Neural cell (in vitro differentiated cells): ENCODE measurements around the gene CEP350. TPM values are rescaled to one million over a fixed set of nuclear protein-coding genes. Genes with fewer than 3 reads are reported as not detected.

Source experiments
- H2AFZ ChIP-seq: fragments of 200-600, 300-800 bp; sonication (generic), shearing (Covaris generic); 2 replicates; pipeline ENCODE4 v1.6.0; 2014; ENCODE audit warnings: low read depth, mild to moderate bottlenecking, antibody characterized with exemption, low read length, moderate library complexity
- H3F3A ChIP-seq: fragments of 200-600 bp; shearing (Covaris generic); 2 replicates; pipeline ENCODE4 v1.6.1; 2016; ENCODE audit warnings: mild to moderate bottlenecking, moderate library complexity, mixed read lengths, antibody characterized with exemption, low read length; ENCODE audit not compliant: insufficient read depth, poor library complexity, severe bottlenecking
- H3K27ac ChIP-seq: fragments of 200-600, 300-800 bp; sonication (generic), shearing (Covaris generic); 2 replicates; pipeline ENCODE4 v1.5.1; 2014; ENCODE audit warnings: mild to moderate bottlenecking, low read length, moderate library complexity
- H3K27me3 ChIP-seq: fragments of 300-800, 200-600 bp; sonication (generic), shearing (Covaris generic); 2 replicates; pipeline ENCODE4 v1.6.0; 2014; ENCODE audit warnings: mild to moderate bottlenecking, low read depth, low read length, moderate library complexity; ENCODE audit not compliant: insufficient read depth
- H3K36me3 ChIP-seq: fragments of 300-800, 200-600 bp; sonication (generic), shearing (Covaris generic); 2 replicates; pipeline ENCODE4 v1.5.1; 2014; ENCODE audit warnings: mild to moderate bottlenecking, antibody characterized with exemption, low read length, moderate library complexity; ENCODE audit not compliant: insufficient read depth
- H3K4me2 ChIP-seq: fragments of 300-800, 200-600 bp; sonication (generic), shearing (Covaris generic); 2 replicates; pipeline ENCODE4 v1.6.0; 2014; ENCODE audit warnings: mild to moderate bottlenecking, low read length
- H3K4me3 ChIP-seq: fragments of 300-800, 200-600 bp; sonication (generic), shearing (Covaris generic); 2 replicates; pipeline ENCODE4 v1.5.1; 2014; ENCODE audit warnings: mild to moderate bottlenecking, low read length, moderate library complexity
- H3K79me2 ChIP-seq: fragments of 200-600 bp; shearing (Covaris generic); replicated peaks from 2 replicates; pipeline ENCODE4 v1.6.0; 2014; ENCODE audit warnings: mild to moderate bottlenecking, low read length, moderate library complexity; ENCODE audit not compliant: insufficient read depth
- H3K9ac ChIP-seq: fragments of 300-800, 200-600 bp; sonication (generic), shearing (Covaris generic); 2 replicates; pipeline ENCODE4 v1.6.1; 2016; ENCODE audit warnings: mild to moderate bottlenecking, low read length, mixed read lengths
- H3K9me2 ChIP-seq: fragments of 200-600 bp; shearing (Covaris generic); 2 replicates; pipeline ENCODE4 v1.6.1; 2016; ENCODE audit warnings: mild to moderate bottlenecking, low read length, mixed read lengths; ENCODE audit not compliant: insufficient read depth
- H3K9me3 ChIP-seq: fragments of 200-600, 300-800 bp; sonication (generic), shearing (Covaris generic); 2 replicates; pipeline ENCODE4 v1.6.1; 2016; ENCODE audit warnings: mild to moderate bottlenecking, mixed run types, low read length, moderate library complexity, mixed read lengths
- H4K20me1 ChIP-seq: fragments of 200-600 bp; shearing (Covaris generic); 2 replicates; pipeline ENCODE4 v1.6.1; 2016; ENCODE audit warnings: mild to moderate bottlenecking, mixed run types; ENCODE audit not compliant: insufficient read depth
- CTCF ChIP-seq: fragments of 450-650 bp; IDR thresholded peaks from 2 replicates; pipeline ENCODE4 v1.5.1; 2014; ENCODE audit warnings: antibody characterized with exemption, mild to moderate bottlenecking, moderate library complexity; ENCODE audit not compliant: poor library complexity, severe bottlenecking
- EP300 ChIP-seq: fragments of 450-650 bp; conservative IDR thresholded peaks from 2 replicates; pipeline ENCODE4 v1.6.1; 2014; ENCODE audit warnings: antibody characterized with exemption, mild to moderate bottlenecking, moderate library complexity; ENCODE audit not compliant: poor library complexity, severe bottlenecking
- EZH2 ChIP-seq: fragments of 200-600, 300-800 bp; shearing (Covaris generic), sonication (generic); IDR thresholded peaks from 2 replicates; pipeline ENCODE4 v1.6.1; 2014; ENCODE audit warnings: antibody characterized with exemption, low read length, borderline replicate concordance, mild to moderate bottlenecking; ENCODE audit not compliant: insufficient read depth, poor library complexity, severe bottlenecking
- MXI1 ChIP-seq: fragments of 450-650 bp; conservative IDR thresholded peaks from 2 replicates; pipeline ENCODE4 v1.6.1; 2014; ENCODE audit warnings: antibody characterized with exemption, mild to moderate bottlenecking; ENCODE audit not compliant: poor library complexity, severe bottlenecking
- POLR2AphosphoS5 ChIP-seq: IDR thresholded peaks from 2 replicates; pipeline ENCODE4 v1.6.1; 2012
- RAD21 ChIP-seq: fragments of 450-650 bp; conservative IDR thresholded peaks from 2 replicates; pipeline ENCODE4 v1.6.1; 2014; ENCODE audit warnings: antibody characterized with exemption, mild to moderate bottlenecking, moderate library complexity
- SMC3 ChIP-seq: fragments of 450-650 bp; conservative IDR thresholded peaks from 2 replicates; pipeline ENCODE4 v1.6.1; 2014; ENCODE audit warnings: antibody characterized with exemption, mild to moderate bottlenecking, moderate library complexity; ENCODE audit not compliant: poor library complexity
- TAF1 ChIP-seq: IDR thresholded peaks from 2 replicates; pipeline ENCODE4 v1.6.1; 2012; ENCODE audit warnings: low read depth
- polyA plus RNA-seq: library from polyadenylated mRNA; depleted of rRNA; stranded (reverse); fragments of >200 nt; gene quantifications from 2 replicates; pipeline ENCODE4 v1.2.3, GENCODE V29; 2014
- TF ChIP-seq, protein P1 (sequence below): IDR thresholded peaks from 2 replicates; pipeline ENCODE4 v1.6.1; 2012; ENCODE audit warnings: borderline replicate concordance

CEP350 gene
- polyA plus RNA-seq, 1 donor from 2014 or later, result 28.1 TPM

GRCh38 chr1:180143359-180143758 is 188.7 kb downstream of the CEP350 start:
- no peak overlapping the region for H3K4me3 ChIP-seq
- H3K27ac ChIP-seq, result no peak overlapping the region
- H3K9me2 ChIP-seq, result no peaks in the 10 kb centered on the region
- no peak overlapping the region for H3K9ac ChIP-seq
- no peak overlapping the region for H2AFZ ChIP-seq
- H3K36me3 ChIP-seq, result no peaks in the 10 kb centered on the region
- H3F3A ChIP-seq, result no peaks in the 10 kb centered on the region
- H3K79me2 ChIP-seq, result no peaks in the 10 kb centered on the region
- no peak overlapping the region for H3K4me2 ChIP-seq
- TF ChIP-seq SMC3 (no peak), CTCF (no peak), EZH2 (no peak), MXI1 (no peak), TAF1 (no peak), RAD21 (no peak), POLR2AphosphoS5 (no peak), EP300 (no peak)
- TF ChIP-seq, protein P1, sequence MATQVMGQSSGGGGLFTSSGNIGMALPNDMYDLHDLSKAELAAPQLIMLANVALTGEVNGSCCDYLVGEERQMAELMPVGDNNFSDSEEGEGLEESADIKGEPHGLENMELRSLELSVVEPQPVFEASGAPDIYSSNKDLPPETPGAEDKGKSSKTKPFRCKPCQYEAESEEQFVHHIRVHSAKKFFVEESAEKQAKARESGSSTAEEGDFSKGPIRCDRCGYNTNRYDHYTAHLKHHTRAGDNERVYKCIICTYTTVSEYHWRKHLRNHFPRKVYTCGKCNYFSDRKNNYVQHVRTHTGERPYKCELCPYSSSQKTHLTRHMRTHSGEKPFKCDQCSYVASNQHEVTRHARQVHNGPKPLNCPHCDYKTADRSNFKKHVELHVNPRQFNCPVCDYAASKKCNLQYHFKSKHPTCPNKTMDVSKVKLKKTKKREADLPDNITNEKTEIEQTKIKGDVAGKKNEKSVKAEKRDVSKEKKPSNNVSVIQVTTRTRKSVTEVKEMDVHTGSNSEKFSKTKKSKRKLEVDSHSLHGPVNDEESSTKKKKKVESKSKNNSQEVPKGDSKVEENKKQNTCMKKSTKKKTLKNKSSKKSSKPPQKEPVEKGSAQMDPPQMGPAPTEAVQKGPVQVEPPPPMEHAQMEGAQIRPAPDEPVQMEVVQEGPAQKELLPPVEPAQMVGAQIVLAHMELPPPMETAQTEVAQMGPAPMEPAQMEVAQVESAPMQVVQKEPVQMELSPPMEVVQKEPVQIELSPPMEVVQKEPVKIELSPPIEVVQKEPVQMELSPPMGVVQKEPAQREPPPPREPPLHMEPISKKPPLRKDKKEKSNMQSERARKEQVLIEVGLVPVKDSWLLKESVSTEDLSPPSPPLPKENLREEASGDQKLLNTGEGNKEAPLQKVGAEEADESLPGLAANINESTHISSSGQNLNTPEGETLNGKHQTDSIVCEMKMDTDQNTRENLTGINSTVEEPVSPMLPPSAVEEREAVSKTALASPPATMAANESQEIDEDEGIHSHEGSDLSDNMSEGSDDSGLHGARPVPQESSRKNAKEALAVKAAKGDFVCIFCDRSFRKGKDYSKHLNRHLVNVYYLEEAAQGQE, result no peak
- H3K27me3 ChIP-seq, result no peaks in the 10 kb centered on the region
- H4K20me1 ChIP-seq, result no peaks in the 10 kb centered on the region
- H3K9me3 ChIP-seq, result no peaks in the 10 kb centered on the region

GRCh38 chr1:180144659-180145357 is 190.2 kb downstream of the CEP350 start:
- Histone ChIP-seq H3K4me3 (no peak overlapping the region), H3K9me2 (no peaks in the 10 kb centered on the region), H3K4me2 (no peak overlapping the region), H3K27ac (no peak overlapping the region), H3K9ac (no peak overlapping the region), H3K27me3 (no peaks in the 10 kb centered on the region), H3K36me3 (no peaks in the 10 kb centered on the region), H2AFZ (no peak overlapping the region), H4K20me1 (no peaks in the 10 kb centered on the region), H3K79me2 (no peaks in the 10 kb centered on the region), H3F3A (no peaks in the 10 kb centered on the region), H3K9me3 (no peaks in the 10 kb centered on the region)
- TF ChIP-seq EZH2 (no peak), CTCF (no peak), TAF1 (no peak), RAD21 (no peak), EP300 (no peak), POLR2AphosphoS5 (no peak), MXI1 (no peak), SMC3 (no peak)
- TF ChIP-seq, protein P1, result no peak
